IPS-NIHi7 (cell line): ENCODE measurements around the gene SHC1.

ENCODE experiments used
- DNase-seq: peaks from one replicate; pipeline ENCODE4 v3.0.0; 2012; ENCODE audit warnings: mixed read lengths; ENCODE audit errors: extremely low spot score

Gene SHC1, protein sequence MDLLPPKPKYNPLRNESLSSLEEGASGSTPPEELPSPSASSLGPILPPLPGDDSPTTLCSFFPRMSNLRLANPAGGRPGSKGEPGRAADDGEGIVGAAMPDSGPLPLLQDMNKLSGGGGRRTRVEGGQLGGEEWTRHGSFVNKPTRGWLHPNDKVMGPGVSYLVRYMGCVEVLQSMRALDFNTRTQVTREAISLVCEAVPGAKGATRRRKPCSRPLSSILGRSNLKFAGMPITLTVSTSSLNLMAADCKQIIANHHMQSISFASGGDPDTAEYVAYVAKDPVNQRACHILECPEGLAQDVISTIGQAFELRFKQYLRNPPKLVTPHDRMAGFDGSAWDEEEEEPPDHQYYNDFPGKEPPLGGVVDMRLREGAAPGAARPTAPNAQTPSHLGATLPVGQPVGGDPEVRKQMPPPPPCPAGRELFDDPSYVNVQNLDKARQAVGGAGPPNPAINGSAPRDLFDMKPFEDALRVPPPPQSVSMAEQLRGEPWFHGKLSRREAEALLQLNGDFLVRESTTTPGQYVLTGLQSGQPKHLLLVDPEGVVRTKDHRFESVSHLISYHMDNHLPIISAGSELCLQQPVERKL

DNA sequence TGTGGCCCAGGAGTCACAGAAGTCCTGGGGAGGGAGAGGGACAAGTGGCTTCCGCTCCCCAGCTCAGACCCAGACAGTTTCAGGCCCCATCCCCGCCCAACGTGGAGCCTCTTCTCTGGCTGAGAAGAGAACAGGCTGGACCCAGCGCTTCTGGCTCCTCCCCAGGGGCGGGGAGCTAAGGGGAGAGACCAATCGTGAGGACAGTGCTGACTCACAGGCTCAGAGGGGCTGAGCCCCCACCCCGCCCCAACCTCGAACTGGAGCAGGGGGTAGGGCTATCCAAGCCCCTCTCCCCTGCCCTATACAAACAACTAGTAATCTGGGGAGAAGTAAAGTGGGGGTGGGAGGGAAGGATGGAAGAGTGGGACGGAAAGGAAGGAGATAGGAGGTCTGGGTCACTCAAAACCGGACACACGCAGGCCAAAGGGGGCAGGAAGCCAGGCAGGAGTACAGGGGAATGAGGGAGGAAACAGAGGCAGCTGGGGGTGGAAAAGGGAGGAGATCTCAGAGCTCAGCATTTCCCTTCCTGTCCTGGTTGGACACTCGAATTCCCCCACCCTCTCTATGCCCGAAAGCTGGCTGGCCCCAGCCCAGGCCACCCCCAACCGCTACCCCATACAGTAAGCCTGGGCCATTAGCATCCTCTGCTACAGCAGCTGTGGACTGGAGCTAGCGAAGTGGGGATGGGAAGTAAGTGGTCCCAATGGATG, at the start of gene SHC1:
Gene SHC1 (minus strand): TSS at position 117 of the 710 bp plus-strand sequence. CDS start 221 bp downstream, outside the sequence.
- peak; percentile 91 for DNase-seq

DNA sequence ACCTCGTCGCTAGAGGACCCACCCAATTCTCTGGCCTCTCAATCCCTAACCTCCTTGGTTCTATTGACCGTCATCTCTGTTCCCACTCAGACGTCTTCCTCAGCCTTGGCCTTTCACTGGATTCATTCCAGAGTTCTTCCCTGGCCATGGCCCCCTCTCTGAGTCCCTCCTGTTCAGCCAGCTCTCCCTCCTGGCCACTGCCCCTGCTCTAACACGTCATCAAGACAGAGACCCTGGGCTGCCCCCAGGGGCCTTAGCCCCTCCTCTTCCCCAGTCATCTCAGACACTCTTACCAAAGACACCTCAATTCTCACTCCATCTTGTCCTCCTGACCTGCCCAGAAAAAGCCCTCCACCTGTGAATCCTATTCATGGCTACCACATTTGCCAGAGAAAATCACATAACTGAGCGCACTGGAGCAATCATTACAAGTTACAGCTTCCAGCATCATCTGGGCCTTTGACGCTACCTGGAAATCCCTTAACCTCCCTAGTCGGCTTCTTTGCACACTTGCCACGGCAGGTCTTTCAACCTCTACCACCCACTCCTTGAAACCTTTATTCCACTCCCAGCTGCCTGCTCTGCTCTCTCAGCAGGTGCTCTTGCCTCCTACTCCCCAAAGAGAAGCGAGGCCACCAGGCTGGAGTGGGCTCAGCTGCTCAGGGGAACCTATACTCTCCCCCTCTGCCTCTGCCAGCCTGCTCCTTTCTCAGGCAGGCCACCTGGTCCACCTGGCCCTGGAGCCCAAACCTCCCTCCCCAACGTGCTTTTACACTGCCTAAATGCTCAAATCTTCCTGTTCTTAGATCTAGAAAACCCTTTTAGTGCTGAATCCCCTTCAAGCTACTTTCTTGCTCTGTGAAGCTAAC, 49.1 kb upstream of the SHC1 start:
- DNase-seq = no peak

DNA sequence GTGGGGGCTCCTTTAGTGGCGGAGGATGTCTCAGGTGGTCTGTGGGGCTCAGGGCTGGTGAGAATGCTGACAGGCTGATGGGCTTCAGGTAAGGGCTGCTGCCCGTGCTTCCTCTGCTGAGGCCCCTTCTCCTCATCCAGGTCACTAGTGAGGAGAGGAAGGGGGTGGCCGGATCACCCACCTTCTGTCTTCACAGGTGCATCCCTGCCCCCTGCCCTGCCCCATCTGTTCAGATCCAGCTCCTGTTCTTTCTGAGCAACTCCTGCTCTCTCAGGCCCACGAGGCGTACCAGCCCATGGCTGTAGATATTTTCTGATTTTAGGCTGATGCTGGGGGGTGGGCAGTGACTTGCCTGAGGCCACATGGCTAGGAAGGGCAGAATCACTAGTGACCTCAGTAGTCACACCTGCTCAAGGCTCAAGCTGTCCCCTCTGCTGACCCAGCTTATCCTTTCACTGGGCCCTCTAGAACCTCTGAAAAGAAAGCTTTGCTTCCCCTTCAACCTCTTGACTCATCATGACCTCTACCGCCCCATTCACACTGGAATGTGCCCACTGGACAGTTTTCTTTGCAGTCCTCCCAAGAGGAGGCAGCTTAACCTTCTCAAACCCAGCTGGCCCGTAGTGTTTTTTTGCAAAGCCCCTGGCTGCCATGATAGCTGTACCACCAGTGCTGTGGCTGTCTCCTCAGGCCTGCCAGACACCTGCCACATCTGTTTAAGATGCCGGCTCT, 48.2 kb upstream of the SHC1 start:
- DNase-seq = no peak

DNA sequence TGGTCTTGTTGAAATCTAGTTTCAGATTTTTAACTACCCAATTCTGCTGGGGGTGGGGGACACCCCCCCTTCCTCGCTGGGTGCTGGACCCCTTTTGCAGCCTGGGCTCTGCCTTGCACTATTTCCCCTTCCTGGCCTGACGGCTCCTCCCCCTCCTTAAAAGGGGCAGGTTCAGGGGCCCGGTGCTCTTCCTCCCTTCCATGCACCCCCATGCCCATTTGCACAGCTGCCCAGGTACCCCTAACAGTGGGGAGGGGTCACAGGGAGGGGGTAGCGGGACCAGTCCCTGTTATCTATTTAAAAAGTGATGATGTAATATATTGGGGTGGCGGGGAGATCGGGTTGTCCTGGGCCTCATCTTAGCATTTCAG, 47.4 kb upstream of the SHC1 start:
- no peak for DNase-seq

DNA sequence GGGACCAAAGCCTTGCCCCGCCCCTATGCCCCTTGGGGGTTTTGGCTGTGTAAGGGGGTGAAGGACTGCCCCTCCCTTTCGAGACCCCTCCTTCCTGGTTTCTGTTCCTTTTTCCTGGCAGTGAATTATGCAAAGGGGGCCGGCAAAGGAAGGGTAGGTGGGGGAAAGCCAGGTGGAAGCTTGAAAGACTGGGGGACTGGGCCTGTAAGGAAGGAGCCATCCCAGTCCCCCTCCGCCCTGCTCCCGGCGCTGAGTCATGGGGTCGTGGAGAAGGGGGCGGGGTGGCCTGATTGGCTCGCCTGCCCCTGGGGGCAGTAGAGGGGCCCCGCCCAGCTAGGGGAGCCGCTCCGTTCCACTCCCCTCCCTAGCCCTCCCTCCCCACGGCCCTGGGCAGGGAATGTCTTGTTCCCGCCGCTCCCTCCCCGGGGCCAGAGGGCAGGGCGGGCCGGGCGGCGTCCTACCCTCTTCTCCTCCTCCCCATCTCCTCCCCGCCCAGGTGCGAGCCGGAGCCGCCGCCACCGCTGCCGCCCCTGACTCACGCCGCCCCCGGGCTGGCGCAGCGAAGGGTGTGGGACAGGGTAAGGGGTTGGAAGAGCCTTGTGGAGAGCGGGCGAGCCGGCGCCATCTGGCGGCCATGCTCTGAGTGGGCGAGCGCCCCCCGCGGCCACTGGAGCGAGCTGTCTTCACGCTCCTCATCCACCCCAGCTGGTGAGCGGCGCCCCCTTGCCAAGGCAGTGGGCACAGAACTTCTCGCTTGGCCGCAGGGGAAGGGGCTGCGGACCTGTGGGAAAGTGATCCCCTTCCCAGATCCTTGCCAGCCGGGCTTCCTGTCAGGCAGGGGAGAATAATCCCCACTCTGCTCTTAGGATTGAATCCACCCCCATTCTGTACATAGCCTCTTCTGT, 46.7 kb upstream of the SHC1 start:
- peak; percentile 87 for DNase-seq

DNA sequence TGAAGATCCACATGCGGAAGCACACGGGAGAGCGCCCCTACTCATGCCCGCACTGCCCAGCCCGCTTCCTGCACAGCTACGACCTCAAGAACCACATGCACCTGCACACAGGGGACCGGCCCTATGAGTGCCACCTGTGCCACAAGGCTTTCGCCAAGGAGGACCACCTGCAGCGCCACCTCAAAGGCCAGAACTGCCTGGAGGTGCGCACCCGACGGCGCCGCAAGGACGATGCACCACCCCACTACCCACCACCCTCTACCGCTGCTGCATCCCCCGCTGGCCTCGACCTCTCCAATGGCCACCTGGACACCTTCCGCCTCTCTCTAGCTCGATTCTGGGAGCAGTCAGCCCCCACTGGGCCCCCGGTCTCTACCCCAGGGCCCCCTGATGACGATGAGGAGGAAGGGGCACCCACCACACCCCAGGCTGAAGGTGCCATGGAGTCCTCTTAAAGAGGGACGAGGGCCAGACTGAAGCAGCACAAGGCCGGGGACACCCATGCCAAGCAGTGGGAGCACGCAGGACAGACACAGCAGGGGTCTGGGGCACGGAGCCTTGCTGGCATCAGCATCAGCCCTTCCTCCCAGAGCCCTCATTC, 45.8 kb upstream of the SHC1 start:
- DNase-seq = no peak

DNA sequence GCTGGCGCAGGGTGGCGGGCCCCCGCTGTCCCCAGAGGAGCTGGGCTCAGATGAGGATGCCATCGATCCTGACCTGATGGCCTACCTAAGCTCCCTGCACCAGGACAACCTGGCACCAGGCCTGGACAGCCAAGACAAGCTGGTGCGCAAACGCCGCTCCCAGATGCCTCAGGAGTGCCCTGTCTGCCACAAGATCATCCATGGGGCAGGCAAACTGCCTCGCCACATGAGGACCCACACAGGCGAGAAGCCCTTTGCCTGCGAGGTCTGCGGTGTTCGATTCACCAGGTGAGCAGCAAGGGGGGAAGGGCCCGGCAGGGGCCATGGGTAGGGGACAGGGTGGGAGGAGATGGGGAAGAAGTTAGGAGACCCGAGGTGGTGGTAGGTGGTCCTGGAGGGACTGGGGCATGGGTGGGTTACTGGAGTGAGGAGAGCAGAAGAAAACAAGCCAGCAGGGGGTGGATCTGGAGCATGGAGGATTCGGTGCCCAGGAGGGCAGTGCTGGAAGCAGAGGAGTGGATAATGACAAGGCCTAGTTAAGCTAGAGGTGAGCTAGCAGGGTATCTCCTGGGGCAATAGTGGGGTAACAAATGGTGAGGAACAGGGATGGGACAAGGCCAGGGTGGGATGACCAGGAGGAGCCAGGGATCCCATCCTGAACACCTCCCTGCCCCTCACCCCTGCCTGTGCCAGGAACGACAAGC, 45.1 kb upstream of the SHC1 start:
- DNase-seq = no peak

DNA sequence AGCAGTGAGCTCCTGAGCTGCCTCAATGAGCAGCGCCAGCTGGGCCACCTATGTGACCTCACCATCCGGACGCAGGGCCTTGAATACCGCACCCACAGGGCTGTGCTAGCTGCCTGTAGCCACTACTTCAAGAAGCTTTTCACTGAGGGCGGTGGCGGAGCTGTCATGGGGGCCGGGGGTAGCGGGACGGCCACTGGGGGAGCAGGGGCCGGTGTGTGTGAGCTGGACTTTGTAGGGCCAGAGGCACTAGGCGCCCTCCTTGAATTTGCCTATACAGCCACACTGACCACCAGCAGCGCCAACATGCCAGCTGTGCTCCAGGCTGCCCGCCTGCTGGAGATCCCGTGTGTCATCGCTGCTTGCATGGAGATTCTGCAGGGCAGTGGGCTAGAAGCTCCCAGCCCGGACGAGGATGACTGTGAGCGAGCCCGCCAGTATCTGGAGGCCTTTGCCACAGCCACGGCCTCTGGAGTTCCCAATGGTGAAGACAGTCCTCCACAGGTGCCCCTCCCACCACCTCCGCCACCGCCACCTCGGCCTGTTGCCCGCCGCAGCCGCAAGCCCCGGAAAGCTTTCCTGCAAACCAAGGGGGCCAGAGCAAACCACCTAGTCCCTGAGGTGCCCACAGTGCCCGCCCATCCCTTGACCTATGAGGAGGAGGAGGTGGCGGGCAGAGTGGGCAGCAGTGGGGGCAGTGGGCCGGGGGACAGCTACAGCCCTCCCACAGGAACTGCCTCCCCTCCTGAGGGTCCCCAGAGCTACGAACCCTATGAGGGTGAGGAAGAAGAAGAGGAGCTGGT, 44.4 kb upstream of the SHC1 start:
- DNase-seq = no peak

DNA sequence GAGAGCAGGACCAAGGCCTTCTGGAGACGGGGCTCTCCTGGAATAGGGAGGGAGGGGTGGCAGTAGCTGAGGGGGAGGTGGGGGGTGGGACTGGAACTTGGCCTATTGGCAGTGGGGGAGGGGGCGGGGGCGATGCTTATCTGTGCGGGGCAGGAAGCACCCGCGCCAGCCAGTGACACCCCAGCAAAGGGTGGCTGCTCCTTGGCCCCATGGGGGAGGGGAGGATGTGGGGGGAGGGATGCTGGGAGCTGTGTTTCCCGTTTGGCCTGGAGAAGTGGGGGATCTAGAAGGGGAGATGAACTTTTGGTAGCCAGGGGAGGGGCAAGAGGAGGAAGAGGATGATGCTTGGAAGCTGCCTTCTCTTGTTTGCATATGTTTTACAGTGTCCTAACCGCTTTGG, 43.1 kb upstream of the SHC1 start:
- DNase-seq = no peak

DNA sequence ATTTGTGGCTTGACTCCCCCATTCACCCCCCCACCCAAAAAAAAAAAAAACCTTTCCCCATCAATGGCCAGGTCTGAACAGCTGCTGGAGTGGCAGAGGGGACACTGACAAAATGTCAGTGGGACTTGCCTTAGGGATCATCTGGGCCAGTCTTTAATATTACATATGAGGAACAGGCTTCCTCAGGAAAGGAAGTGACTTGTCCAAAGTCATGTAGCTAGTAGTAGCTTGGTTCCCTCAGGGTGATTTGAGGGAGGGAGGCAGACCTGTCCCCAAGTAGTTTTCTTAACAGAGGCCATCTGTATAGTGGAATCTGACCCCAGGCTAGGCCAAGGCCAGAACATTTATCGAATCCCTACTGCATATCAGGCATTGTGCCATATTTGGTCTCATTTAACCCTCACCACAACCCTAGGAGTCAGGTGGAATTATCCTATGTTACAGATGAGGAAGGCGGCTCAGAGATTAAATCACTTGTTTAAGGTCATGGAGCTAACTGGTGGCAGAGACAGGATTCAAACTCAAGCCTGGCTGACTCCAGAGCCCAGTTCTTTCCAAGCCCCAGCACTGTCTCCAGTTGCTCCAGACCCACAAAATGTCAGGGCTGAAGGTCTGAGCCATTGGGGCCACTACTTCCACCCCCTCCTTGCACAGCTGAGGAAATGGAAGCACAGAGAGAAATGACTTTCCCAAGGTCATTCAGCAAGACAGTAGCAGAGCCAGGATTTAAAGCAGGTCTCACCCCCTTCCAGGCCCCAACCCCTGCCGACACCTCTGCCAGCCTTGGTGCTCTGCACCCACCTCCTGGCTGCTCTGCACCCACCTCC, 42.4 kb upstream of the SHC1 start:
- no peak for DNase-seq

DNA sequence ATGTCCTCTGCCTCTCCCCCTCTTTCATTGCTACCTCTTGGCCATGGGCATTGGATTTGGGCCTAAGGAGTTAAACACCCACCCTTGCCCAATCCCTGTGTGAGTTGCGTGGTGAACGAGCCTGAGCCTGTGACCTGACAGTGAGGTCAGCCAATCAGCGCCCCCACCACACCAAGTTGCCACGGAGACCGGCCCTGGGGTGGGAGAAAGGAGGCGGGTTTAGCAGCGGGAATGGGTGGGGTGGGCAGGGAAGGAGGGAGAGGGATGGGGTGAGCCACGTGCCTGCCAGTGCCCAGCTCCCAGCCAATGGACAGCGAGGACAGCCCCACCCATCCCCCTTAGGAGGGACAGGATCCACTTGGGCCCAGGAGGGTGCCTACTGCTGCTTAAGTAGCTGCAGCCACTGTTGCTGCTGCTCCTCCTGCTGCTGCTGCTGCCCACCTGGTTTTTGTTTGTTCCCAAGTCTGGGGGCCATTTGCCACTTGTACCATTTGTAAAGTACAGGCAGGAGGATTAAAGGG, 41.5 kb upstream of the SHC1 start:
- peak; percentile 89 for DNase-seq

DNA sequence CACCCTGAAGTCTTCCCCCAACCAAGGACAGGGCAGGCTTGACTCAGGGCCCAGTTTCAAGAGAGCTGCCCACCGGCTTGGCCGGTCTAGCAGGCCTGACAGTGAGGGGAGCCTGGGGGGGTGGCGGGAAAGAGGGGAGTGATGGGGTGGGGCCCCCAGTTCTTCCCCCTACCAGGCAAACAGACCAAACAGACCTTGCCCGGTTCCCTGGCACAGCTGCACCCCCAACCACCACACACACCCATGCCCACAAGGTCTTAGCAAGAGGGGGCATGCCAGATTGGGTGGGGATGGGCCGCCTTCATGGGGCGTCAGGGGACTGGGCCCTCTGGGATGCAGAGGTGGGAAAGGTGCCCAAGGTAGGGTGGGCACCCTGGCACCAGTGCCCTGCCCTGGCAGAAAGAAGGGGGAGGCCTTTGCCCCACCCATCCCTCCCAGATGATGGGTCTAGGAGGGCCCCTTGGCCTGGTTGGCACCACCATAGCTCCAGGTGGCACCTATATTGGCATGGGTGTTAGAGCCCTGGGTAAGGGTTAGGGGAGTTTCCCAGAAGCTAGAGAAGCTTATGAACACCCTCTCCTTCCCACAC, 41.0 kb upstream of the SHC1 start:
- DNase-seq = no peak

DNA sequence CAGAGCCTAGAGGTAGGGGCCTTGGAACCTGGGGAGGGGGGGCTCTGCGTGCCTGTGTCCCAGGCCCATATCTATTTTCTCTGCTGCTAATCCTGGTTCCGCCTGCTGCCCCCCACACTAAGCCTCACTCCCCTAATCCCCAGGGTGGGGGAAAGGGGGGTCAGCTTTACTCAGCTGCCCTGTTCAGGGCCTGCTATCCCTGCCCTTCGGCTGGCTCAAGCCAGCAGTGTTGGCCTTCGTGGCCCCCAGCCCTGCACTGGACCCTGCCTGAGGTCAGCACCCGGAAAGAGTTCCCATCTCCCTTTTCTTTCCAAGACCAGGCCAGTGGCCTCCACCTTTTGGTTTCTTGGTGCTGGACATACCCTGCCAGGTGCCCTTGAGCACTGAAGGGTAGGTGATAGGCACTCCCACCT, 40.5 kb upstream of the SHC1 start:
- DNase-seq = no peak

DNA sequence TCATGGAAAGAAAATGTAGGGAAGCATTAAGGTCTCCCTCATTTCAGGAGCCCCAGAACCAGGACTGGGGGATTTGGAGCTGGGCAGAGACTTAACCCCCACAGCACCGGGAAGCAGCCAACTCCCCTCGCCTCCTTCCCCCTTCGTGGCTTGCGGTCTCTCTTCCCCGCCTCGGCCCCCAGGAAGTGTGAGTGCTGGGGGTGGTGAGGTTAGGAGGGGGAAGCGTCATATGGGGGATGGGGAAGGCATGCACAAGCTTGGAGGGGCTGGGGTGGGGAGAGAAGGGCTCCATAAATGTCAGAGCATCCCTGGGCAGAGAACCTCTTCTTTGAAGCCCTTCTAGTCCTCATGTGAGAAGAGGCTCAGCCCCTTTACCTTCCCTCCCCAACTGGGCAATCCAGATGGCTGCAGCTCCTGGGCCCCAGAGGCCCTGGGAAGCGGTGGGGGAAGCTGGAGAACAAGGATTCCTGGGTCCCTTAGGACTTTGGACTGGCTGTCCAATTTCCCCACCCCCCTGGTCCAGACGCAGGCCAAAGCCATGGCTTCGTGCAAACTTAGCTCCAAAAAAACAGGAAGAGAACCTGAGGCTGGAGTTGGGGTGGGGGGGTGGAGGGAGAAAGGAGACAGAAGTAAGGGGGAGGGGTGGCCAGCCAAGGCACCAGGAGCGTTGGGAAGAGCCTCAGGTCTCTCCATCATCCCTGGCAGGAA, 39.8 kb upstream of the SHC1 start:
- DNase-seq = no peak

DNA sequence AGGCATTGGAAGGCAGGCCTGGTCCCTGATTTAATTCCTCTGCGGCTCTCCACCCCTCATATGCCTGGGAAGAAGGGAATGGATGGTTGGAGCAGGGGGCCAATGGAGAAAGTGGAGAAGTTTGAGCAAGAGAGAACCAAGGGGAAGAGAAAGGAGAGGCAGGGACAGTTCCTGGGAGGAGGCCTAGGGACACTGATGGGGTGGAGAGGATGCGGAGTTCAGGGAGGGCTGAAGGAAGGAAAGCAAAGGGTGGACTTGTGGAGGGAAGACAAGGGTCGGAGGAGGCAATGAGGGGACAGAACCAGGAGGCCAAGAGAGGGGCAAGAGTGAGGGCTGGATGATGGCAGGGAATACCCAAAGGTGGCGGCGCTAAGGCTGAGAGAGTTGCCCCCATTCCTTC, 39.2 kb upstream of the SHC1 start:
- no peak for DNase-seq

DNA sequence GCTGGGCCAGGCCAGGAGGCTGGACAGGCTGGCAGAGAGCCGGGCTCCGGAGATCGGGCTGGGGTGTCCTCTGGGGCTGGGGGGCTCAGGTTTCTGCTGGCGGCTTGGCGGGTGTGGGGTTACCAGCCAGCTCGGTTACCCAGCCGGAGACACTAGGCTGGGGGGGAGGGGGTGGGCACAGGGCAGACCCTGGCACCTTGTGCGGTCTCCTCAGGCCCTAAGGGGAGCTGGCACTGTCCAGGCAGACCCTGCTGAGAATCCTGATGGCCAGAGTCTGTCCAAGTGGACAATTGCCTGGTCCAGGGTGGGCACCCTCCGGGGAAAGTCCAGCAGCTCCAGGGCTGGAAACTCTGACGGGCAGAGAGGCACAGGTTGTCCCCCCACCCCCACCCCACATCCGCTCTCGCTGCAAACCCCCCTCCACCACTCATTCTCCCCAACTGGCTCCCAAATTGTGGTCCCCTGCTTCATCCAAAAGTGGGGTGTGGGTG, 38.7 kb upstream of the SHC1 start:
- DNase-seq = no peak
